ENCODE measurements around the gene CEP83.
"Not testable (repeated sequence)": the region's sequence is repeated elsewhere in the genome, so short reads cannot be mapped to it uniquely, and the experiment has no call there.

The CEP83 gene

DNA sequence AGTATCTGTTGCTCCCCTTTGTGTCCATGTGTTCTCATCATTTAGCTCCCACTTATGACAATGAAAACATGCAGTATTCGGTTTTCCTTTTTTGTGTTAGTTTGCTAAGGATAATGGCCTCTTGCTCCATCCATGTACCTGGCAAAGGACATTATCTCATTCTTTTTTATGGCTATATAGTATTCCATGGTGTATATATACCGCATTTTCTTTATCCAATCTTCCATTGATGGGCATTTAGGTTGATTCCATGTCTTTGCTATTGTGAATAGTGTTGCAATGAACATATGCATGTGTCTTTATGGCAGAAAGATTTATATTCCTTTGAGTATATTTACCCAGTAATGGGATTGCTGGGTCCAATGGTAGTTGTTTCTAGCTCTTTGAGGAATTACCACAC lies 143.1 kb downstream of the CEP83 start:
- not testable (repeated sequence) for H3K27ac Mint-ChIP-seq, H3K27me3 Mint-ChIP-seq, H3K4me1 Mint-ChIP-seq, H3K4me3 Mint-ChIP-seq
- Mint-ChIP-seq H3K9me3 (peaks cover 31% of the 10 kb centered on the region), H3K36me3 (peaks cover 47% of the 10 kb centered on the region)

GRCh38 chr12:94312378-94312777 lies 147.3 kb downstream of the CEP83 start:
- Mint-ChIP-seq H3K9me3 (peaks cover 9% of the 10 kb centered on the region), H3K27ac (no peak overlapping the region), H3K27me3 (no peaks in the 10 kb centered on the region), H3K36me3 (peaks cover 35% of the 10 kb centered on the region), H3K4me3 (no peak overlapping the region), H3K4me1 (no peaks in the 10 kb centered on the region)

DNA sequence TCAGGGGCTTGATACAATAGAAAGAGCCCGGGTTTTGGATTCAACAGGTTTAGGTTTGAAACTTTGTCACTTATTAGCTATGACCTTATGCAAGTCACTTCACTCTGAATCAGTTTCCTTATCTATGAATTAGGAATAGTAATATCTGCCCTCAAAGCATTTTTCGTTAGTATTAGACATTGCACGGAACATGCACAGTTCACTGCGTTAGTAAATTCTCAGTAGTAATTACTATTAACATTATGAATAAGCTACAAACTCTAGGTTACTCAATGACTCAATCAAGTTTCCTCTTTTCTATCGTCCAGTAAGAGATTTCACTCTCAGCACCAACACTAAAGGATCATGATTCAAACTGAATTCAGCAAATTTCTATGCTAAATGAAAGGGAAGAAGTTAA lies 150.3 kb downstream of the CEP83 start:
- Mint-ChIP-seq H3K4me3 (no peak overlapping the region), H3K36me3 (peaks cover 32% of the 10 kb centered on the region), H3K4me1 (peaks cover 7% of the 10 kb centered on the region), H3K27me3 (no peaks in the 10 kb centered on the region), H3K27ac (no peak overlapping the region), H3K9me3 (no peaks in the 10 kb centered on the region)

DNA sequence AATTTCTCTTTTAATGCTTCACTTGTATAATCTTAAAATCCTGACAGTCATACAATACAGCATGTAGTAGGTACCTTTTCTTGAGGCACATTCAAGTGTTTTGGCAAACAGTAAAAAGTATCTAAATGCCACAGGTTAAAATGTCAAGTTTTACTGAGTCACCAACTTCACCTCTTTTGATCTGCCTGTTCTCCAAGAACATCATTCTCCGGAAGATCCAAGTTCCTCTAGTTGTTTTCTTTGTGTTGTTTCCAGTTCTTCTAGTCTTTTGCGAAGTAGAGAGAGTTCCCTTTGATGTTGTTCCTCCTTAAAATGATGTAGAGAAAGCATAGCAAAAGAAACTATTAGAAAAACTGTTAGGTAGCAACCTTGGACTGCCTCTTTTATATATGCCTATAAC lies 151.1 kb downstream of the CEP83 start:
- no peak overlapping the region for H3K27ac Mint-ChIP-seq

GRCh38 chr12:94305130-94305957 lies 154.3 kb downstream of the CEP83 start:
- Mint-ChIP-seq H3K36me3 (peaks cover 39% of the 10 kb centered on the region), H3K4me3 (no peak overlapping the region), H3K27me3 (no peaks in the 10 kb centered on the region), H3K4me1 (peaks cover 7% of the 10 kb centered on the region), H3K9me3 (no peaks in the 10 kb centered on the region), H3K27ac (no peak overlapping the region)

More for the DNA sequence above, 151.1 kb downstream of the CEP83 start:
- no peaks in the 10 kb centered on the region for H3K27me3 Mint-ChIP-seq
- H3K4me3 Mint-ChIP-seq = no peak overlapping the region
- peaks cover 7% of the 10 kb centered on the region for H3K4me1 Mint-ChIP-seq
- no peaks in the 10 kb centered on the region for H3K9me3 Mint-ChIP-seq
- peaks cover 33% of the 10 kb centered on the region for H3K36me3 Mint-ChIP-seq

GRCh38 chr12:94304566-94305061 lies 155.1 kb downstream of the CEP83 start:
- peaks cover 42% of the 10 kb centered on the region for H3K36me3 Mint-ChIP-seq
- no peak overlapping the region for H3K4me3 Mint-ChIP-seq
- no peak overlapping the region for H3K27ac Mint-ChIP-seq
- peaks cover 7% of the 10 kb centered on the region for H3K4me1 Mint-ChIP-seq
- H3K27me3 Mint-ChIP-seq = no peaks in the 10 kb centered on the region
- H3K9me3 Mint-ChIP-seq = no peaks in the 10 kb centered on the region

DNA sequence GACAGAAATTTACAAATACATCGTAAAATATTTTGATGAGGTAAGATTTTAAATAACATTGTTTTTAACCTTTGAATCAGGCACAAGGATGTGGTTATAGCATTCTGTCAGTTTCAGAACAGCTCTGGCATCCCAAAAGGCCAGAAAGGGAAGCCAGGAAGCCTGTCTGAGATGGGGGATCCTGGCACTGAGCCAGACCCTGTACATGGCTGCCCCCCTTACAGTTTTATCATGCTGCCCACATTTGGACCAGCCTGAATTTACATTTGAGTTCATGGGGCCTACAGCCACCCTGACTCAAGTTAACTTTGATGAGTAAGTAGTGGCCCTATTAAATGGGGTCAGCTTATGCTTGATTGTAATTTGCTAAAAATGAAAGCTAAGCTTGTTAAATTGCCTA lies 155.7 kb downstream of the CEP83 start:
- Mint-ChIP-seq H3K36me3 (peaks cover 38% of the 10 kb centered on the region), H3K27me3 (no peaks in the 10 kb centered on the region), H3K27ac (no peak overlapping the region), H3K4me3 (no peak overlapping the region), H3K9me3 (no peaks in the 10 kb centered on the region), H3K4me1 (peaks cover 7% of the 10 kb centered on the region)

GRCh38 chr12:94299846-94300245 lies 159.8 kb downstream of the CEP83 start:
- Mint-ChIP-seq H3K36me3 (peaks cover 44% of the 10 kb centered on the region), H3K9me3 (no peaks in the 10 kb centered on the region), H3K4me3 (no peak overlapping the region), H3K27ac (peak overlapping the region; percentile 1), H3K27me3 (no peaks in the 10 kb centered on the region), H3K4me1 (no peaks in the 10 kb centered on the region)

DNA sequence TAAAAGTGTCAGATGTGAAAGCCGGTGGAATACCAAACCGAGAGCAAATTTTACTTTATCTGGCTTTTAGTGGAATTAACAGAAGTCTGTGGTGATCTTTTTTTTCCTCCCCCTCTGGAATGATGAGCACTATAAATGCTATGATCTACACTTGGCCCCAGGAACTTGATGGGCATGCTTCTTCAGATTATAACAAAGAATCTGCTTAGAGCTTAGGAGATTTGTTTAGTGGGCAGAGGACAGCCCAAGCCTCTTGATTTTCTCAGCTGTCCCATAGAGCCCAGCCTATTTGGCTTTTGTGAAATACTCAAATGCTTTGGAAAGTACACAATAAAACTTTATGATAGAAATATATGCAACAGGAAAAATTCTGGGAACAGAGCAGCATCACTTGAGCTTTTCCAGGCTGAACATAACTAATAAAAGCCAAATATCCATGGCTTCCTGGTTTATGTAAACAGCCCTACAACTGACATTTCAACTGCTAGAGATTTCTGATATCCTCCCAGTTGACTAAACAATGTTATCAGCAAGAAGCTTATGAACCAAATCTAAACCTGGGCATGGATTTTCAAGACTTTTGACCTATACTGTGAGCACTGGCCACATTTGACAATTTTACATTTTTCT lies 161.7 kb downstream of the CEP83 start:
- Mint-ChIP-seq H3K27me3 (no peaks in the 10 kb centered on the region), H3K27ac (no peak overlapping the region), H3K9me3 (no peaks in the 10 kb centered on the region), H3K36me3 (peaks cover 40% of the 10 kb centered on the region), H3K4me3 (no peak overlapping the region), H3K4me1 (no peaks in the 10 kb centered on the region)

- H3K9me3 Mint-ChIP-seq = no peaks in the 10 kb centered on the region
- no peaks in the 10 kb centered on the region for H3K27me3 Mint-ChIP-seq
- peak overlapping the region; percentile 43 for H3K27ac Mint-ChIP-seq
- peaks cover 37% of the 10 kb centered on the region for H3K36me3 Mint-ChIP-seq
- H3K4me1 Mint-ChIP-seq = no peaks in the 10 kb centered on the region
- no peak overlapping the region for H3K4me3 Mint-ChIP-seq
These were observed 162.5 kb downstream of the CEP83 start for GRCh38 chr12:94297096-94297699.

GRCh38 chr12:94290353-94290752 lies 169.3 kb downstream of the CEP83 start:
- no peaks in the 10 kb centered on the region for H3K9me3 Mint-ChIP-seq
- no peak overlapping the region for H3K27ac Mint-ChIP-seq
- H3K27me3 Mint-ChIP-seq = no peaks in the 10 kb centered on the region
- H3K4me3 Mint-ChIP-seq = no peak overlapping the region
- H3K36me3 Mint-ChIP-seq = peaks cover 10% of the 10 kb centered on the region
- no peaks in the 10 kb centered on the region for H3K4me1 Mint-ChIP-seq

DNA sequence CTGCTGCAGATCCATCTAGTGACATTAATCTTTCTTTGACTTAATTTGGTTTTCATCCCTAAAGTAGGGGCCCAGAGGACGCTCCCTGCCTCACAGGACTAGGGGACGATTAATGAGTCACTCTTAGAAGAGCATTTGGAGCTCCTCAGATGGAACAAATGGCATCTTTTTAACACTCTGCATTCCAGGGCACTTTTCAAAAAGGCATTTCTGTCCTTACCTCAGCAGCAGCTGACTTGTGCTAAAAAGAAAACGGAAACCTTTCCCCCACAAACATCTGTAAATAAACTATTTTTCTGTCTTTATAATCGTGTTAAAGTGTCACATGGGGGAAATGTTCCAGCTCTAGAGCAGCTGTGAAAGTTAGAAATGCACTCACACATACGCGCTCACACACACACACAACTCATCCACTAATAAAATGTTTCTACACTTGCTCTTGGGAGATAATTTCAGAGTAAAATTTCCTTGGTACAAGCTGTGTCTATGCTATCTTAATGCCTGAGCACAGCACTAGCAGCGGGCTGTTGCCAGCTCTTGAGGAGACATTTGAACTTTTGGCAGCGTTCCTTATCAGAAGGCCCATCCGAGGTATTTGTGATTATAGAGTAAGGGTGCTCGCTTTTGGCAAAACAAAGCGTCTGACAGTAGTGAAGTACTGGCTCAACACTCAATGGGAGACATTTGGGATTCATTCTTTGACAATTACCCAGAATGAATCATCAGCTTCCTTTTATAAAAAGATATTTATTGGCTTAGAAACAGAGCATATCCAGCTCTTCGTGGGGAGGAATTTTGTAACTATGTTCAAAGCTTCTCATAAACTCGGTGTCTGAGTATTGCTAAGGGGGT lies 170.0 kb downstream of the CEP83 start:
- Mint-ChIP-seq H3K27me3 (no peaks in the 10 kb centered on the region), H3K4me1 (no peaks in the 10 kb centered on the region), H3K9me3 (no peaks in the 10 kb centered on the region), H3K27ac (no peak overlapping the region), H3K36me3 (peaks cover 9% of the 10 kb centered on the region), H3K4me3 (no peak overlapping the region)

- H3K4me3 Mint-ChIP-seq = no peak overlapping the region
- H3K9me3 Mint-ChIP-seq = no peaks in the 10 kb centered on the region
- H3K4me1 Mint-ChIP-seq = peaks cover 14% of the 10 kb centered on the region
- H3K27ac Mint-ChIP-seq = no peak overlapping the region
- H3K27me3 Mint-ChIP-seq = no peaks in the 10 kb centered on the region
- peaks cover 6% of the 10 kb centered on the region for H3K36me3 Mint-ChIP-seq
These were observed 172.4 kb downstream of the CEP83 start for GRCh38 chr12:94287245-94287628.

GRCh38 chr12:94286583-94287244 lies 173.0 kb downstream of the CEP83 start:
- no peak overlapping the region for H3K27ac Mint-ChIP-seq
- no peak overlapping the region for H3K4me3 Mint-ChIP-seq
- no peaks in the 10 kb centered on the region for H3K9me3 Mint-ChIP-seq
- peaks cover 19% of the 10 kb centered on the region for H3K4me1 Mint-ChIP-seq
- peaks cover 3% of the 10 kb centered on the region for H3K36me3 Mint-ChIP-seq
- H3K27me3 Mint-ChIP-seq = no peaks in the 10 kb centered on the region

All from activated naive CD4-positive, alpha-beta T cell treated with anti-CD3 and anti-CD28 coated beads, Interleukin-2, amount 50 U/mL, for 24 hours (primary cell).